GM12873 (cell line): ENCODE results near the gene CBY3.
A peak's percentile ranks its signal among the peaks of the same experiment; 100 is the strongest.

ENCODE experiments used
- TF ChIP-seq, protein P1 (sequence below): IDR thresholded peaks from 2 replicates; pipeline ENCODE4 v1.5.1; 2012; ENCODE audit warnings: low read depth, mild to moderate bottlenecking, moderate library complexity, low read length, control low read depth; ENCODE audit not compliant: insufficient read depth; ENCODE audit errors: missing control alignments

The CBY3 gene

DNA sequence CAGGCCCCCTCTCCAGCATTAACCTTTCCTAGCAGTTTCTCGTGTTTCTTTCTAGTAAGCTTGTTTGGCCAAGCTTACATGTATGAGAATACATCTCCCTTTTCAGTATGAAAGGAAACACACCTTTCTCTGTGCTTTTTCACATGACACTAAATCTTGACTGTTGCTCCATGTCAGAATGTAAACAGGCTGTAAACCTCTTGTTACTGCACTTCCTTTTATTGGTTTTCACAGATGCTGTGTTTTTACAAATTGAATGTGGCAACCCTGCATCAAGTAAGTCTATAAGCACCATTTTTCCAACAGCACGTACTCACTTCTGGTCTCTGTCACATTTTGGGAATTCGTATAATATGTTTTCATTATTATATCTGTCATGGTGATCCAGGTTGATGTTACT, 15.8 kb upstream of the CBY3 start:
- TF ChIP-seq, protein P1, sequence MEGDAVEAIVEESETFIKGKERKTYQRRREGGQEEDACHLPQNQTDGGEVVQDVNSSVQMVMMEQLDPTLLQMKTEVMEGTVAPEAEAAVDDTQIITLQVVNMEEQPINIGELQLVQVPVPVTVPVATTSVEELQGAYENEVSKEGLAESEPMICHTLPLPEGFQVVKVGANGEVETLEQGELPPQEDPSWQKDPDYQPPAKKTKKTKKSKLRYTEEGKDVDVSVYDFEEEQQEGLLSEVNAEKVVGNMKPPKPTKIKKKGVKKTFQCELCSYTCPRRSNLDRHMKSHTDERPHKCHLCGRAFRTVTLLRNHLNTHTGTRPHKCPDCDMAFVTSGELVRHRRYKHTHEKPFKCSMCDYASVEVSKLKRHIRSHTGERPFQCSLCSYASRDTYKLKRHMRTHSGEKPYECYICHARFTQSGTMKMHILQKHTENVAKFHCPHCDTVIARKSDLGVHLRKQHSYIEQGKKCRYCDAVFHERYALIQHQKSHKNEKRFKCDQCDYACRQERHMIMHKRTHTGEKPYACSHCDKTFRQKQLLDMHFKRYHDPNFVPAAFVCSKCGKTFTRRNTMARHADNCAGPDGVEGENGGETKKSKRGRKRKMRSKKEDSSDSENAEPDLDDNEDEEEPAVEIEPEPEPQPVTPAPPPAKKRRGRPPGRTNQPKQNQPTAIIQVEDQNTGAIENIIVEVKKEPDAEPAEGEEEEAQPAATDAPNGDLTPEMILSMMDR, result no peak

DNA sequence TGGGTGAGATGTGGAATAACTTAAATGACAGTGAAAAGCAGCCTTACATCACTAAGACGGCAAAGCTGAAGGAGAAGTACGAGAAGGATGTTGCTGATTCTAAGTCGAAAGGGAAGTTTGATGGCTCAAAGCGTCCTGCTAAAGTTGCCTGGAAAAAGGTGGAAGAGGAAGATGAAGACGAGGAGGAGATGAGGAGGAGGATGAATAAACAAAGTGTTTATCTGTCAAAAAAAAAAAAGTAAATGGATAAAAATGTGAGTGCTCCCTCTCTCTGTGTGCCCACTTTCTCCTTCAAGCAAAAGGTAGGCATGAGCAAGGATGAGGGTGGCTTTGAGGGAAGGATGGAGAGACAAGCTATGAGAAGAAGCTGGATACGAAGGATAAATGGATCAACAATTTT, 13.7 kb upstream of the CBY3 start:
- TF ChIP-seq, protein P1, result no peak

DNA sequence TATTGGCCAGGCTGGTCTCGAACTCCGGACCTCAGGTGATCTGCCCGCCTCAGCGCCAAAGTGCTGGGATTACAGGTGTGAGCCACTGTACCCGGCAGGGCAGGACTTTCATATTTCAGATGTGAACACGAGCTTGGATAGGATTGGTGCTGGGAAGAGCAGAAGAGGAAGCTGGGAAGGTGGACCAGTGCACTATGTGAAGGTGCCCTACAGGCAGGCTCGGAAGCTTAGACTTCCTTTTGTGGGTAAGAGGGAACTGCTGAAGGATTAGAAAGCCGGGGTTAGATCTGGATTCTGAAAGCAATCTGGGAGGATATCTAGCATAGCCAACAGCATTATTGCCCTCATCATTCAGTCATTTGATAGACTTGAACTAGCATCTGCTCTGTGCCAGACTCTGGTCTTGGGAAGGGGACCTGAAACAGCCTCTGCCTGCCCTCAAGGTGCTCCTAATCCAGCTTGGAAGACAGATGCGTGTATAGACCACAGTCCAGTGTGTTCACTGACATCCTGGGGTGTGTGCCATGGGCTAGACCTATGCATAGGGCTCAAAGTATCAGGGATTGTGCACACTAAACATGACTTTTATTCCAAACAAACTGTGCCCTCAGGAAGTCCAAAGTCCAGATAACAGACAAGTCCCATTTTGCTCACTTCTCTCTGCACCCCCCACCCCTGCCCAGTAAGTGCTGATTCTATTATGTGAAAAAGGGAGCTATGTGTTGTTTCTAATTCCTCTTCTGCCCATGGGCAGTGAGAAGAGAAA, 637 bp downstream of the CBY3 start:
- TF ChIP-seq, protein P1, result no peak

DNA sequence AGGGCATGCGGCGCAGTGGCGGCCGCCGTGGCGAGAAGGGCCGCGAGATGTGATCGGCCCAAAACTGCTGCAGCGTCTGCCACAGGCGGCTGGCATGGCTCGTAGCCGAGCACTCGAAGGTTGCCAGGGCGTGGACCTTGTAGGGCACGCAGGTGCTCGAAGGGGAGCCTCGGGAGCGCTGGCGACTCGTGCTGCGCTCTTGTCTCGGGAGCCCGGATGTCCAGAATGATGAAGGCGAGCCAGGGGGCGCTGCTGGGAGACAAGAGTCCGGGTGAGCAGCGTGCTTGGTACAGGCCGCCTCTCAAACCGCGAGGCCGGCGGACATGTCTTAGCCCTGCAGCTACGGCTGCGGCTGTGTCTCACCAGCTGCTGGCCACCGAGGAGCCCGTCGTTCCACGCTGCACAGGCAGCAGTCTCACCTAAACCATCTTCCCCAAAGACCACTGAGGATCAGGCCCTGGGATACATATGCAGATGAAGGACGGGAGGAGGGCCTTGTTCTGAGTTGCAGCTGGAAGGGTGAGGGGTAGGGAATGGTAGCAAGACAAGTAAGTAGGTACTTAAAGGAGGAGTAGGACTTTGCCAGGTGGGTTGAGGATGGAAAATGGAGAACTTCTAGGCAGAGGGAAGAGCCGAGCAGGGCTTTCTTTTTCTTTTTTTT, 1.7 kb downstream of the CBY3 start:
- TF ChIP-seq, protein P1, result peak; percentile 30

DNA sequence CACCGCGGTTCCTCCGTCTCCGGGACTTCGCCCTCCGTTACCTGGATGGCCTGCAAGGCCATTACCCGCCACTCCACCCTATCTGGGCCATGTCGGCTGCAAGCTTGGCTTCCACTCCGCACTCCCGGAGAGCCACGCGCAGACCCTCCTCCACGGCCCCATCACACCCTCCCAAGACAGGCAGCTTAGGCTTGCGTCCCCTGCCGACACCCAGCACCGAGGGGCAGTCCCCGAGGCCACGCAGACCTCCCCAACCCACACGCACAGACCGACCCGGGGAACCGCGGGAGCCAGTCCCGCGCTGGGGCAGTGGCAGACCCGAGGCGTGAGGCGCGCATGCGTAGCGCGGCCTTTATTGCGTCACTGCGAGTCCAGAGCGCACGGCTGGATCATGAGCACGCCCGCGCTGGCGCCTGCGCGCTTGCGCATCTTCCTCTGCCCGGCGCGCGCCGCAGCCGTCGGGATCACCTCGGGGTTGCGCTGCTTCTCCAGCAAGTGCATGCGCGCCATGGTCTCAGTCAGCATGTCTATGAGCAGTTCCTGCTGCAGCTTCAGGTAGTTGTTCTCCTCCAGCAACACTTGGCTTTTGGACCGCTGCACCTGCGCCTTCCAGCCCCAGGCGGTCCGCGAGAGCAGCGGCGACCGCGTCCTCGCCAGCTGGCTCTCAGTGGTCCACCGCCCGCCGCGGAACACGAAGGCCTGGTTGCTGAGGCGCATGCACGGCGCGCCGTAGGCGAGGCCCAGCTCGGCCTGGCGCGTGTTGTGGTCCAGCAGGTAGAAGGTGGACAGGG, 2.4 kb downstream of the CBY3 start:
- TF ChIP-seq, protein P1, result no peak

DNA sequence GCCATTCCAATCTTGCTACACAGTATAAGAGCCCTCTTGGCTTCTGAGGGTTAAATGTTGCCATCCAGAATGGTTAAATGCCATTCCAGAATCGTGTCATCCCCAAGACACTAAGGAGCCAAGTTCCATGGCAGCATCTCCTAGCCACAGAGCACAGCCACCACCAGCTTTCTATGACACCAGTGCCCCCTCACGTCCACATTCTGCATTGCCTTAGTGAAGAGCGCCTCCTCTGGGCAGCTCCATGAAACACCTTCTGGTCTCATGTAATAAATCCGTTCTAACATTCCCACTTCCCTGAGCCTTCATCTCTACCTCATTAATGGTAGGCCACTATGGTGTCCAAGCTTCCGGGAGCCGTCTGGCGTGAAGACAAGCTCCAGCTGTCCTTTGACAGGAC, 12.4 kb downstream of the CBY3 start:
- TF ChIP-seq, protein P1, result peak; percentile 96

DNA sequence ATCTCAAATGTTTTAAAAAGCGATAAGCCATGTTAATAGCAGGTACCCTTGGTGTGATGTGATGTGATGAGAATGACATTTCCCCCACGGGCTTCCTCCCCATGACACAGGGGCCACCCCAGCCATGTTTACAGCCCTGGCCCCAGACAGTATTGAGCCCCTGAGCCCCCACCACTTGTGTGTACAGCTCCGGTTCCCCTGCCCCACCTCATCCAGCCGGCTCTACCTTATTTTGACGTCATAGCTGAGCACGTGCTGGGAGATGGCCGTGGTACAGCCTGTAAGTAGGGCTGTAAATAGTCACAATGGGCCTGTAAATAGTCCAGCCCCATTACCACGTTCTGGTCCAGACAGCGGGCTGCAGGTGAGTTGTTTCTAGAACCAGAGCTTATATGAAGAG, 32.4 kb downstream of the CBY3 start:
- TF ChIP-seq, protein P1, result no peak
